HG03025 (cell line): ENCODE results near the gene ZFAND2B.
A peak's percentile ranks its signal among the peaks of the same experiment; 100 is the strongest.

Source experiments
- ATAC-seq: cut with Tn5 transposase; IDR thresholded peaks from one replicate; pipeline ENCODE4 v1.9.1; 2021; ENCODE audit warnings: mild to moderate bottlenecking, moderate library complexity; ENCODE audit not compliant: unreplicated experiment, low FRiP score

The ZFAND2B gene

DNA sequence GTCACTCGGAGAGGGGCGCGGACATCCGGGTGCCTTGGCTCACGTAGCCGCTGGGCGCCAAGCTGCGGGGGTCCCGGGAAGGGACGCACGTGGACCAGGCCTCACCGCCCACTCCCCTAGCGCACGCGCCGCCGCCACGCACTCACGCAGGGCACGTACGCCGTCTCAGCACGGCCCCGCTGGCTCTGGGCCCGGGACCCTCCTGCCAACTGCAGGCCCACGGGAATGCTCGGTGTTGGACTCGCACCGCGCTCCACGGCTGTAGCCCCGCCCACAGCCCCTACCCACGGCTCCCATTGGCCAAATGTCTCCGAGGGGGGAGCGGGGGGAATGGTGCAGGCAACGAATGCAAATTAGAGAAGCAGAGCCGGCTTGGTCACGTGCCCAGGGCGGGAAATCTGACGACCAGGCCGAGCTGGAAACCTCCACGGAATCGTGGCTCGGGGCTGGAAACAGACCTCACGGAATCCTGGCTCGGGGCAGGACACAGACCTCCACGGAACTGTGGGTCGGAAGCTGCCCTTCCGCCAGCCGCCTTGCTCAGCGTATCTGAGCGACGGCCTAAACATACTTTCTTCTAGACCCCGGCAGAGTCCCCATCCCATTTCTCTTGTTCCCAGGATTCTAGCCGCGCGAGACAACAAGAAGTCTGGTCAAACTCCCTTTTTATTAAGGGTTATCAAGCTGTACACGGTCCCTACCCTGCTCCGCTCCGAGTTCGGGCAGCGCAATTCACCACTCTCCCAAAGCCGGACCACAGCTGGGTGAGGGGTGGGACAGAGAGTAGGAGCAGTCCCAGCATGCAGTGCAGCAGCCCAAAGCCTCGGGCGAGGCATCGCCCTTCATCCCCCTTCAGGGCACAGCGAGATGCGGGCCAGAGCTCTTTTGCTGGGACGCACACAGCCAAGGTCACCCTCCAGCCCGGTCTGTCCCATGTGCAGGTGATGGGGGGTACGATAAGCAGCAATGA is 12.4 kb downstream of the ZFAND2B start, which contains the start of gene ABCB6:
Gene ABCB6 (minus strand): TSS at position 227 of the 970 bp plus-strand sequence. CDS start 285 bp downstream, outside the sequence.
- peak; percentile 75 for ATAC-seq

DNA sequence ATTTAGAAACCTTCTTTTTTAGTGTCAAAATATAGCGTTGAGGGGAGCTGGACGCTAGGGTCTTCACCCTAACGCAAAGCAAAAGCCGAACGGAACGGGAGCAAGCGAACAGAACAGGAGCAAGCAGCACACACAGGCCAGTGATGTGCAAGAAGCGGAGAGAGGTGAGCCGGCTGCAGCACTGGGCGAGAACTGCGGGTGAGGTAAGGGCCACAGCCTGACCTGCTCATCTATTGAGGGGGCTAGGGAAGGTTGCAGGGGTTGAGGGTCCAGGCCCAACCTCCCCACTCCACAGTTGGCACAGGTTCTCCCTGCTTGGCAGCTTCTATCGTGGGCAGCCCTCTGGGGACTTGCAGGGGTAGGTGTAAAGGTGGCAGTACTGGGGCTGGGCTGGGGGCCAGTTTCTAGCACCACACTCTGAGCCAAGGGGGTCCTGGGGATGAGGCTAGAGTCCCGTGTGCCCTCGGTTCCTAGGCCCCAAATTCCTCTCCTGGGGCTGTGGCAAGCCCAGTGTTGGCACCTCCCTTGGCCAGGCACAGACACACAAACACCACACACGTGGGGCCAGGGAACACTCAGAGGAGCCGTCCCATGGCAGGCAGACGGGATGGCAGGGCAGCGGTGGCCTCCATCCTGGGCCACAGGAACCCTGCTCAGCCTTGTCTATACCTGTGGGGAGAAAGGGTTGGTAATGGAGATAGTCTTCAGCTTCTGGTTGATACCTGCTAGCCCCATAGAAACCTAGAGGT is 13.4 kb downstream of the ZFAND2B start:
- ATAC-seq: no peak

DNA sequence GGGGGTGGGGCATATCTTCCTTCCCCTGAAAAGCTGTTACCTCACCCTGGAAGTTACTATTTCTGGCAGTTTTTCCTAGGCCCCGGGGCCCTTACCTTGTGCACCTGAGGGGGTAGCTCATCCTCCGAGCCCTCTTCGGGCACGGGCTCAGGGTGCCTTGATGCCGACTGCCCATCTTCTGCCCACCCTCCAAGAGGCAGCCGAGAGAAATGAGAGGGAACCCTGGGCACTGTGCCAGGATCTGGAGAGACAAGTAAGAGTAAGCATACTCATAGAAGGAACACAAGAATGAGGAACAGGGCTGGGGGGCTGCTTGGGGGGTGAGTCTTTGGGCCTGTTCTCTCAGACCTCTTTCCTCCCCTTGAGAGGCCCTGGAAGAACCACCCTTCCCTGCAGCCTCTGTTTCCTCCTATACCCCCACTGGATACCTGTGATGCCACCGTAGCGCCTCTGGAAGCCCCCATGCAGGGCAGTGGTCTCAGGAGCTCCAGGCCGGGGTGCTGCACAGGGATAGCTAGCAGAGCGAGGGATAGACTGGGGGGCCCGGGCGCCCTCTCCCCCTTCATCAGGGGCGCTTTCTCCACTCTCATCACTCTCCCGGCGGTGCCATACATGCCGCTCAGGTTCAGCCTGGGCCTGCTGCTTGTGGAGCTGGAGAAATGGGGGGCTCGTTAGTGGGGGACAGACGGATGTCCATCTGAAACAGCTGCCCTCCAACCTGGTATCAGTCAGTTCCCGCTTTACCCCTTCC is 14.2 kb downstream of the ZFAND2B start:
- no peak for ATAC-seq

DNA sequence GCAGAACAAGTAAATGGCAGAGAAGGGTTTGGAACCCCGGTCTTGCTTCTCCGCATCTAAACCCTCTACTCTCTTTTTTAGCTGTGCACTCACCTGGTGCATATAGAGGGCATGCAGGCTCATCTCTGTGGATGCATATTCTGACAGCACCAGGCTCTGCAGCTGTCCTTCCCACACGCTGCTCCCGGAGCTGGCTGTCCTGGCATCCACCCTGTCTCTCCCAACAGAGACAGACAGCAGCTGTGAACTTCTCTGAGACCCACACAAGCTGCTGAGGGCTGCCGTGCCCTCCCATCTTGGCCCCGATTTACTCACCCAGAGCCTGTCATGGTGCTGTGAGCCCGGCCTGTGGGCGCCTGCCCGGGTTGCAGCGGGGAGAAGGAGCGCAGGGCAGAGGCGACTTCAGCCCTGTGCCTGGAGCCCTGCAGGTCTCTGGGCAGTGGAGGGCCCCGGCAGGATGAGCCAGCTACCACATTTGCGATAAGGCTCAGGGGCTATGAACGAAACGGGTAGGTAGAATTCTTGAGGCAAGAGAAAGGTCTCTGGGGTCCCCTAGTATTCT is 15.5 kb downstream of the ZFAND2B start:
- no peak for ATAC-seq

DNA sequence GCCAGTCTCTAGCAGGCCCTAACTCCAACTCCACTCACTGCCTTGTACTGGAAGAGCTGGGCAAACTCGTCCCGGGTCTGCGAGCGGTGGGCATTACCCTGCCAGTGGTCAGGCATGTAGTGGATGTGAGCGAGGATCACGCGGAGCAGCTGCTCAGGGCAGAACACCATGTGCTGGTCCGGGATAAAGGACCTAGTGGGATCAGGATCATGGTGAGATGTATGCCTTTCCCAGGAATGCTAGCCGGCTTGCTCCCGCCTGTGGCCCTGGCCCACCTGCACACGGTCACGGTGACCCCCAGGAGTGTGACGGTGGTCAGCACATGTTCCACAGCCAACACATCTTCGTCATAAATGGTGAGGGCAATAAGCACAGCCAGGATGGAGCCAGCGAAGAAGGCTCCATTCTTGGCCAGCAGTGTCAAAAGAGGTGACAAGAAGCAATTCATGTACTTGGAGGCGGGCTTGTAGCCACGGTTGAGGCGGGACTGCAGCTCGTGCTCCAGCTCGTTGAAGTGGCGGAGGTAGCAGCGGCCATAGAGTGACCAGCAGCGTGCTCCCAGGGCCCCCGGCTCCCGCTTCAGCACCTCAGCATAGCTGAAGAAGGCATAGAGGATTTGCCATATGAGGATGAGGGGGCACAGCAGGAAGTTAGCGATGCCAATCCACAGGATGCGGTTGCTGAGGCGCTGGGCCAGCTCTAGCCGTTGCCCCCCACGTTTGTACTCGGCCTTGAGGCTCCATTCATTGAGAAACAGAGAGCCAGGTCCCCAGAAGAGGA is 17.4 kb downstream of the ZFAND2B start:
- no peak for ATAC-seq

DNA sequence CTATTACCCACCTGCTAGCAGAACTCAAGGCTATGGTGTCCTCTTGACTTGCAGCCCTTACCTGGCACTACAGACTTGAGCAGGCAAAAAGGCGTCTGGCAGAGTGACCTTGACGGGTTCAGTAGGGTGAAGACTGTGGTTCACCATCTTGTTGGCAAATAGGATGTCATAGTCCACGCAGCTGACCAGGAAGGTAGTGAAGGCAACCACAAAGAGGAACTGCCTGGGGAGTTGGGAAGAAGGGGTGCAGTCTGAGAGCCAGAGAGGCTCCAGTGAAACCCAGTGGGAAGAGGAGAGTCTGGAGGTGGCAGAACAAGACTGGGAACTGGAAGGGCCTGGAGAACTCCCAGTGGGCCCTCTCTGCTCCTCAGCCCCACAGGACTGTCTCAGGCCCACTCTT is 18.8 kb downstream of the ZFAND2B start:
- ATAC-seq: no peak

DNA sequence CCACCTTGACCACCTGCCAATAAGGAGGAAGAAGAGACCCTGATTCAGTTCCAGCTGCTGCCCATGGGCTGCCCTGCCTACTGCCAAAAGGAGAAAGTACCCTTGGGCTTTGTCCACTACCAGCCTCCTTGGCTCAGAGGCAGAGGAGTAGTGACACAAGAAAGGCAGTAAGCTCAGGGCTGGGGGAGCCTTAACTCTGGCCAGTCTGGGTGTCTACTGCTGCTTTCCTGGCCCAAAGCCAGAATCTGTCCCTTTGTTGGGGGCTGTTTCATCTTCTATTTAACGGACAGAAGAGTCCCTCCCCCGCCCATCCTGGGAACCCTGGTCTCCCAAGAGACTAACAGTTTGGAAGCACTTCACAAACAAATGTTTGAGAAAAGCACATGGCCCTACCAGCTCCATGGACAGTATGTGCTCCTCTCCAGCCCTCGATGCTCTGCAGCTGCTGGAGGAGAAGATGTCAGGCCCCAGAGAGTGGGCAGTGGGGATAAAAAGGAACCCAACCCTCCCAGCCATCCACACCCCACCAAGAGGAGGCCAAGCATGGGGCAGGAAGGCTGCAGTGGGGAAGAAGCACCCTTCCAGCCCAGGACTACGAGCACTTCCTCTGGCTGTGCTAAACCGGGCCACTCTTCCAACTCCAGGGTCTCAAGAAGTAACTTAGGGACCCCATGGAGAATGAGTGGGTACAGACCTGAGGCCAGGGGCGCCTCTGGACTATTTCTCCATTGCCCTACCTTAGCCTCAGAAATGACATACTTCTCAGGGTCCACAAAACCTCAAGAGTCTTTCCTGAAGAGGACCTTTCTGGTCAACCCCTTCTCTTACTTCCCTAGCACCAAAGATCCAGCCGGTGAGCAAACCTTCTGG is 21.7 kb downstream of the ZFAND2B start:
- no peak for ATAC-seq

DNA sequence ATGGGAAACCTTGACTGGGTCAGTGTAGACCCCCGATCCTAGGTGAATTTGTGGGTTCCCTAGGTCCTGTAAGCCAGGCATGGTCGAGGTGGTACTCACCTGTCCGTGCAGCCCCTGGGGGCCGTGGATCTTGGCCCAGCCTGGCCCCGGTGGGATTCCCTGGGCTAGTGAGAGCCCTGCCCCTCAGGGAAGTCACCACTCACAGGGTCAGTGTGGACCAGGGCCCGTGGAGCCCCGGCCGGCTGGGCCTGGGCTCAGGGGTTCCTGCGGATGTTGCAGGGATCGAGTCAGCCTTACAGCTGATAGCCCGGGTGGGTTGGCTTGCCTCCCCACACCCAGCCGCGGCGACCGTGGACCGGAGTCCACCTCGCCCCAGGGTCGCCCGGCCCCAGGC is 22.3 kb downstream of the ZFAND2B start:
- ATAC-seq: peak; percentile 1

DNA sequence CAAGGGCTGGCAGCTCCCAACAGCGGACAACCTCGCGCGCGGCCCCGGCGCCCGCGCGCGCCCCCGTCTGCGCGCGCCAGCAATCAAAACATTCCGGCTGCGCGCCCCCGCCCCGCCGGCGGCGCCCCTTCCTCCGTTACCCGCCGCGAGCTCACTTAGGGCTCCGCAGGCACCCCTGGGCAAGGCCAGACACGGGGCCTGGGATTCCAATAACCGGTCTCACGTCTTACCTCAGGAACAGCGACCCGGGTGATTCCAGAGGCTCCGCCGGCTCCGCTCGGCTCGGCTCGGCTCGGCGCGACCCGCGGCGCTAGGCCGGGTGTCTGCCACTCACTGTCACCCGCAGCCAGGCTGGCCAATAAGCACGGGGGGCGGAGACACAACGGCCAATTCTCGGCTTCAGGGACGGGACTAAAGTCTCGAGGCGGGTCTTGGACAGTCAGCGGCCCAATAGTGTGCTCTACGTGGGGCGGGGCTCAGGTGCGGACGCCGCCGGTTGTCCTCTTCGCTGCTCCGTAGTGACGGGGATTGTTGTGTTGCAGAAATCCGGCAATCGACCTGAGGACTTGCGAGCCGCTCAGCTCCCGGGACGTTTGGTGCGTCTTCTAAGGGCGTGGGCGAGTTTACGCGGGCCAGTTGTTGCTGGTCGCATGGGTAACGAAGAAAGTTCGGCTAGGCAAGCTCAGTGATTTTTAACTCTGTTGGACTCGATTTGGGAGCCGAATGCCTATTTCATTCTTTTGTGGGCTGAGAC is 22.9 kb downstream of the ZFAND2B start, which contains the start of the genes ANKZF1 and ATG9A:
Gene ANKZF1 (plus strand): TSS at position 502 of the 754 bp plus-strand sequence. CDS start 452 bp downstream, outside the sequence.
Gene ATG9A (minus strand): TSS at position 332 of the 754 bp plus-strand sequence. CDS start 1,612 bp downstream, outside the sequence.
- peak; percentile 96 for ATAC-seq

DNA sequence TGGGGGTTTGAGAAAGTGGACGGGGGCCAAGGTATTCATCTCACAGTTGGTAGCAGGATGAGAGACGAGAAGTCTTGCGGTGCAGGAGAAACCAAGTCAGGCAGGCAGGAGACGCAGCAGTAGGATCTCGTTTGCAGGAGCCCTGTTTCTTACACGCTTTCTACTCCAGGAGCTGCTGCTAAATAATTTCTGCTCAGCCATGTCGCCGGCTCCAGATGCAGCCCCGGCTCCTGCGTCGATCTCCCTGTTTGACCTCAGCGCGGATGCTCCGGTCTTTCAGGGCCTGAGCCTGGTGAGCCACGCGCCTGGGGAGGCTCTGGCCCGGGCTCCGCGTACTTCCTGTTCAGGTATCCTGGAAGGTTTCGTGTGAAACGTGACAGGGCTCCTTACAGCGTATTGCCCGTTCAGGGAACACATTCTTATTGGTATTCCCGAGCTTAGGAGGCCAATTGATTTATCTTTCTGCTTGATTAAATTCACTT is 23.5 kb downstream of the ZFAND2B start:
- ATAC-seq: peak; percentile 14

DNA sequence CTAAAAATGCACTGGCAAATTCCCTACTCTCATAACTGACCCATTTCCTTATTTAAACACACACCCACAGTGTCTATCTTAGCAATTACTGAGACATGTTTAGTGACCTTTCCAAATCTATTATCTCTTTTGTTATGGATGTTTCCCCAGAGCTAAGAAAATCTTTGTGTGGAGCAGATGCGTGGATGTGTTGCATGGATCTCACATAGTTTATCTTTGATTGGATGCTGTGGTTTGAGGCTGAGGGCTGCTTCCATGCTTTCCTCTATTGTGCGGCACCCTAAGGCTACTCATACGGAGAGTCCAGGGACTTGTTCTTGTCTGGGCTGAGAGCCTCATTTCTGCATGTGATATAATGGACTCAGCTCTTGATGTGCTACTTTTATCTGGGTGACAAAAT is 27.7 kb downstream of the ZFAND2B start:
- no peak for ATAC-seq

DNA sequence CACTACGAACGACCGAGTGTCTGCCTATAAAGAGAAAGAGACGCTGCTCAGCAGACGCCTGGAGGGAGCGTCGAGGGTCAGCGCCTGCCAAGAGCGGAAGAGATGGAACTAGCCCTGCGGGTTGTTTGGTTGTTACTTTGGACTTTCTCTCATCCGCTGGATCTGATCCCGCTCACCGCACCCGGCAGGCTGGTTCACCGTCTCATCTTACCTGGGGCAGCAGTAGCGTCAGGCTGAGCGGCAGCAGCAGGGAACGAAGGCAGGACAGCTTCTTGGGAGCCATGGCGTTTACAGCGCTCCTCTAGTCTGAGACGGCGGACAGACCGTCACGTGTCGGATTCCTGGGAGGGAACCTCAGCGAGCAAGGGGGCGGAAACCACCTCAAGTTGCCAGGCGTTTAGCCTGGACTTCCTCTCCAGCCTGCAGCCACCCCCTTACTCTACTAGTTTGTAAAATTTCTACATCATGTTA is 36.7 kb downstream of the ZFAND2B start:
- no peak for ATAC-seq

DNA sequence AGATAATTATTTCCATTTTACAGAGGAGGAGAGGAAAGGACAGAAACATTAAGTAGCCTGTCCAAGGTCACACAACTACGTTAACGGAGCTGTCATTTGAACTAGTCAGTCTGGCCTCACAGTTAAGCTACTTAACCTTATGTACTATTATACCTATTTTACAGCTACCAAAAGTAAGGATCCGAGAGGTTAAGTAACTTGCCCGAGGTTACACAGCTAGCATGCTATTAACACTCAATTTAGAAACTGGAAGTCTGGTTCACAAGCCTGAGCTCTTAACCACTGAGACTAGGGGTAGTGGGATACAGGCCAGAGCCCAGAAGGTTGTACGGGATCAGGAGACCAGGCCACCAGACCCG is 38.2 kb downstream of the ZFAND2B start:
- no peak for ATAC-seq

DNA sequence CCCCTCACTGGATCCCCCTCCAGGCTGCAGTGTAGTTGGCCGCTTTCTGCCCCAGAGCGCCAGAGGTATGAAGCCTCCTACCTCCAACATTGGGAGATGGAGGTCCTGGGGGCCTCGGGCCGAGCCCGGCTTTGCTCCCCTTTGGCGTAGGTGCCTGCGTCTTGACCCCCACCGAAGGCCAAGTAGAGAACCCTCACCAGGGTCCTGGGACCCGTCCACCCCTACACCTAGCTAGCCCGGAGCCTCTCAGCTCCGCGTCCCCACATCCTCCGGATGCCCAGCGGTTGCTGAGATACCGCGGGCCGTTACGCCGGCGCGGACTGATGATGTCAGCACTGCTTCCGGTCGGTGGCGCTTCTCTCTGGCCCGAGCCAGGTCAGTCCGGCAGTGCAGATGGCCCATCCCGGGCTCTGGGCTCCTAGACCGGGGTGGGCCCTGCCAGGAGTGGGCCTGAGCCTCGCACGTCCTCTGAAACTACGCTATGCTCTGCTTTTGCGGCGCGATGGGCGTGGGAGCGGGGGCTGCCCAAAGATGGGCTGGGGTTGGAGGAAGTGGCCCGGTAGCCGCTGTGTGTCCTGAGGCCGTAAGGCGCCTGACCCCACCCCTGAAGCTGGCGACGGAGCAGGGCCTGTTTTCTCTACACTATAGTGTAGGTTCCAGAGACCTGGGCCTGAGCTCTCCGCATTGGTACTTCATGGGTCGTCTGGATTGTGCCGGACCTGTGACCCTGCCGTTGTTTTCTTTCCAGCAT is 38.7 kb downstream of the ZFAND2B start, which contains the start of the genes GLB1L and STK16:
Gene GLB1L (minus strand): TSS at position 297 of the 751 bp plus-strand sequence. CDS start 1,871 bp downstream, outside the sequence.
Gene STK16 (plus strand): TSS at position 332 of the 751 bp plus-strand sequence. CDS start 521 bp downstream, outside the sequence.
- peak; percentile 74 for ATAC-seq

DNA sequence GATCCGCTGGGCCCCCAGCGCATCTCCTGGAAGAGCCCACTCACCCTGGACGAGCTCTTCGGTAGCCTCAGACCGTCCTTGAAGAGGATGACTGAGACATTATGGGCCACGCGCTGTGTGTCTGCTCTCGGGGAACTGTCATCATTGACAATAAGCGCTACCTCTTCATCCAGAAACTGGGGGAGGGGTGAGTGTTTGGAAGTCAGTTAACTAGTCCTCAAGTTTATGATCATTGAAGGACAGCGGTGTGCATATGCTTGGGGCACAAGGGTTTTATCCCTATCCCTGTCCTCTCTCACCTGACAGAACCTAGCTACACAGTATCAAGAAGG is 39.3 kb downstream of the ZFAND2B start:
- ATAC-seq: no peak

DNA sequence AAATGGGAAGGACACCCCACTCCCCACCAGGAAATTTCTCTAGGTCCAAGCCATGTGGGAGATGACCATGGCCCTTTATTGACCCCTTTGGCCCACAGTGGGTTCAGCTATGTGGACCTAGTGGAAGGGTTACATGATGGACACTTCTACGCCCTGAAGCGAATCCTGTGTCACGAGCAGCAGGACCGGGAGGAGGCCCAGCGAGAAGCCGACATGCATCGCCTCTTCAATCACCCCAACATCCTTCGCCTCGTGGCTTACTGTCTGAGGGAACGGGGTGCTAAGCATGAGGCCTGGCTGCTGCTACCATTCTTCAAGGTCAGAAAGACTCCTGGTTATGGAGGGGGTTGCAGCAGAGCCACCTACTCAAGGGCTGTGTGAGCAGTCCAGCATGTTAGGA is 40.0 kb downstream of the ZFAND2B start:
- ATAC-seq: no peak
